Thyroid gland (tissue), 4 donors: Measurements from ENCODE around the gene SLC25A19.

Source experiments
- CTCF ChIP-seq, 6 experiments: fragments of 200-600 bp in 3 of 6; fragments of 450-650 bp in 3 of 6; sonication (generic) in 3 of 6; IDR thresholded peaks; one replicate each; pipeline ENCODE4 v1.5.1; 2016 to 2019; ENCODE audit warnings: antibody characterized with exemption in 6 of 6, mild to moderate bottlenecking in 2 of 6, inconsistent platforms in 1 of 6, moderate library complexity in 1 of 6
- POLR2A ChIP-seq, 2 donors: fragments of 450-650 bp; IDR thresholded peaks; one replicate each; pipeline ENCODE4 v1.6.1; 2017; ENCODE audit warnings: antibody characterized with exemption in 2 of 2, mild to moderate bottlenecking in 2 of 2, moderate library complexity in 1 of 2

GRCh38 chr17:75269844-75270217 is 19.4 kb downstream of the SLC25A19 start:
- TF ChIP-seq CTCF (IDR thresholded peaks at IDR 0.05), result no peak
- no peak for TF ChIP-seq POLR2A (IDR thresholded peaks at IDR 0.05)
